PC-3 (cell line): ENCODE results near the gene RFC2. TPM values are rescaled to one million over a fixed set of nuclear protein-coding genes. Genes with fewer than 3 reads are reported as not detected.
"Not testable (repeated sequence)": the region's sequence is repeated elsewhere in the genome, so short reads cannot be mapped to it uniquely, and the experiment has no call there.

Experiments
- ATAC-seq: fragments of 200-7000 bp; cut with Tn5 transposase; 2 replicates; pipeline ENCODE4 v1.9.1; 2020; ENCODE audit warnings: mild to moderate bottlenecking, moderate library complexity
- BruUV-seq: library from RNA; stranded (reverse); fragments of 400-500 nt; replicated peaks from 2 replicates; lab custom pipeline; 2021; lab: Mats Ljungman, UMichigan
- CTCF ChIA-PET: fragments of 300-600 bp; sonication (Branson Sonifier 250); formaldehyde crosslinking; loops from one replicate; lab custom pipeline; 2022; ENCODE audit warnings: antibody characterized with exemption; lab: Charles Lee
- POLR2A ChIA-PET: fragments of 300-600 bp; sonication (Branson Sonifier 250); formaldehyde crosslinking; loops from one replicate; lab custom pipeline; 2022; ENCODE audit warnings: antibody characterized with exemption; ENCODE audit not compliant: unreplicated experiment; lab: Charles Lee
- DNase-seq: peaks from one replicate; pipeline ENCODE4 v3.0.0-alpha.2; 2015
- H2AFZ ChIP-seq: fragments of 300-600 bp; sonication (generic); 2 replicates; pipeline ENCODE4 v1.6.0; 2016; ENCODE audit warnings: antibody characterized with exemption, low read length
- H3F3A ChIP-seq: fragments of 300-600 bp; sonication (generic); one replicate; pipeline ENCODE4 v1.6.0; 2017; ENCODE audit warnings: antibody characterized with exemption, low read length, control low read depth, mild to moderate bottlenecking; ENCODE audit not compliant: unreplicated experiment
- H3K27ac ChIP-seq: fragments of 300-600 bp; sonication (generic); 2 replicates; pipeline ENCODE4 v1.5.1; 2016; ENCODE audit warnings: mild to moderate bottlenecking, low read length
- H3K27me3 ChIP-seq: fragments of 300-600 bp; sonication (generic); 2 replicates; pipeline ENCODE4 v1.6.1; 2016; ENCODE audit warnings: low read length, mixed read lengths
- H3K36me3 ChIP-seq: fragments of 300-600 bp; sonication (generic); 2 replicates; pipeline ENCODE4 v1.6.1; 2016; ENCODE audit warnings: low read depth, mixed run types, low read length, mixed read lengths
- H3K4me1 ChIP-seq: fragments of 300-600 bp; sonication (generic); 2 replicates; pipeline ENCODE4 v1.5.1; 2016; ENCODE audit warnings: low read length; ENCODE audit not compliant: insufficient read depth
- H3K4me2 ChIP-seq: fragments of 300-600 bp; sonication (generic); 2 replicates; pipeline ENCODE4 v1.6.0; 2016; ENCODE audit warnings: low read length
- H3K4me3 ChIP-seq: fragments of 300-600 bp; sonication (generic); 2 replicates; pipeline ENCODE4 v1.5.1; 2016; ENCODE audit warnings: mild to moderate bottlenecking, low read length, mixed read lengths
- H3K79me2 ChIP-seq: fragments of 300-600 bp; sonication (generic); 2 replicates; pipeline ENCODE4 v1.6.1; 2017; ENCODE audit warnings: low read length, mixed read lengths
- H3K9ac ChIP-seq: fragments of 300-600 bp; sonication (generic); 2 replicates; pipeline ENCODE4 v1.6.0; 2016; ENCODE audit warnings: mild to moderate bottlenecking, low read length
- H3K9me2 ChIP-seq: fragments of 300-600 bp; sonication (generic); replicated peaks from 2 replicates; pipeline ENCODE4 v1.6.1; 2016; ENCODE audit warnings: mixed run types, low read length, mixed read lengths
- H3K9me3 ChIP-seq: fragments of 300-600 bp; sonication (generic); 2 replicates; pipeline ENCODE4 v1.6.1; 2016; ENCODE audit warnings: low read length, mixed read lengths
- H4K20me1 ChIP-seq: fragments of 300-600 bp; sonication (generic); 2 replicates; pipeline ENCODE4 v1.6.1; 2016; ENCODE audit warnings: low read length, mixed read lengths
- EZH2 ChIP-seq: fragments of 300-600 bp; sonication (generic); IDR thresholded peaks from one replicate; pipeline ENCODE4 v1.6.1; 2017; ENCODE audit warnings: antibody characterized with exemption, mild to moderate bottlenecking, low read length; ENCODE audit not compliant: unreplicated experiment
- EZH2phosphoT487 ChIP-seq: fragments of 300-600 bp; sonication (generic); IDR thresholded peaks from 2 replicates; pipeline ENCODE4 v1.6.1; 2018; ENCODE audit warnings: mild to moderate bottlenecking, antibody characterized with exemption, low read length, borderline replicate concordance
- intact Hi-C: fragments of 100-400 bp; cut with micrococcal nuclease; formaldehyde crosslinking; loops from 2 replicates; pipeline ENCODE4 v1.9.0; 2023
- total RNA-seq: library from RNA; depleted of rRNA; stranded (reverse); fragments of >200 nt; gene quantifications from 2 replicates; pipeline ENCODE4 v1.2.3, GENCODE V29; 2014
- TF ChIP-seq, protein P1 (sequence below): fragments of 300-600 bp; sonication (generic); conservative IDR thresholded peaks from 2 replicates; pipeline ENCODE4 v1.5.1; 2017; ENCODE audit warnings: antibody characterized with exemption, low read depth, mild to moderate bottlenecking, low read length

Gene RFC2
- total RNA-seq, 1 experiment from 2014 or later: 60.4 TPM

DNA sequence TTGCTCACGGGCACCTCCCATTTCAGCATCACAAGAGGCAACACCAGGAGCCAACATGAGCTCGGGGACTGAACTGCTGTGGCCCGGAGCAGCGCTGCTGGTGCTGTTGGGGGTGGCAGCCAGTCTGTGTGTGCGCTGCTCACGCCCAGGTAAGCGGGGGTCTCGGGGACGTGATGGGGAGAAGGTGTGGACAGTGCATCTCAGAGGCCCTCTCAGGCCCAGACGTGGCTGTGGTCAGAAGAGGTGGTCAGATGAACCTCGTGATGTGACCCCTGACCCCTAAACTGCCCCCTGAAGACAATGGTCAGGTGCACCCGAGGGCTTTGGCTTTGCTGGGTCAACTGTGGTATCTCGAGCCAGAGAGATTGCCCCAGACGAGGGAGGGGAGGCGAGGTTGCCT is 38.3 kb downstream of the RFC2 start:
- H3K9me3 ChIP-seq: no peaks in the 10 kb centered on the region
- no peaks in the 10 kb centered on the region for H3K79me2 ChIP-seq
- intact Hi-C loops: no loop called here
- no peaks in the 10 kb centered on the region for H3K4me1 ChIP-seq
- TF ChIP-seq EZH2phosphoT487: no peak
- TF ChIP-seq, protein P1, sequence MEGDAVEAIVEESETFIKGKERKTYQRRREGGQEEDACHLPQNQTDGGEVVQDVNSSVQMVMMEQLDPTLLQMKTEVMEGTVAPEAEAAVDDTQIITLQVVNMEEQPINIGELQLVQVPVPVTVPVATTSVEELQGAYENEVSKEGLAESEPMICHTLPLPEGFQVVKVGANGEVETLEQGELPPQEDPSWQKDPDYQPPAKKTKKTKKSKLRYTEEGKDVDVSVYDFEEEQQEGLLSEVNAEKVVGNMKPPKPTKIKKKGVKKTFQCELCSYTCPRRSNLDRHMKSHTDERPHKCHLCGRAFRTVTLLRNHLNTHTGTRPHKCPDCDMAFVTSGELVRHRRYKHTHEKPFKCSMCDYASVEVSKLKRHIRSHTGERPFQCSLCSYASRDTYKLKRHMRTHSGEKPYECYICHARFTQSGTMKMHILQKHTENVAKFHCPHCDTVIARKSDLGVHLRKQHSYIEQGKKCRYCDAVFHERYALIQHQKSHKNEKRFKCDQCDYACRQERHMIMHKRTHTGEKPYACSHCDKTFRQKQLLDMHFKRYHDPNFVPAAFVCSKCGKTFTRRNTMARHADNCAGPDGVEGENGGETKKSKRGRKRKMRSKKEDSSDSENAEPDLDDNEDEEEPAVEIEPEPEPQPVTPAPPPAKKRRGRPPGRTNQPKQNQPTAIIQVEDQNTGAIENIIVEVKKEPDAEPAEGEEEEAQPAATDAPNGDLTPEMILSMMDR: no peak
- TF ChIP-seq EZH2: no peak
- ATAC-seq (no peak), DNase-seq (no peak)
- H3K27me3 ChIP-seq: no peaks in the 10 kb centered on the region
- H3K4me3 ChIP-seq: no peak overlapping the region
- ChIA-PET POLR2A (no interaction called here), CTCF (interaction anchor here (0.9 kb wide), 1 partner anchor 13 kb away, joined by 13 read pairs; no protein-coding TSS in a partner anchor)
- H3K27ac ChIP-seq: no peak overlapping the region
- H3K9ac ChIP-seq: no peak overlapping the region
- no peaks in the 10 kb centered on the region for H3K36me3 ChIP-seq
- no peak overlapping the region for H2AFZ ChIP-seq
- BruUV-seq: no TSS peak
- no peaks in the 10 kb centered on the region for H3K9me2 ChIP-seq
- no peaks in the 10 kb centered on the region for H3F3A ChIP-seq
- H4K20me1 ChIP-seq: no peaks in the 10 kb centered on the region
- no peak overlapping the region for H3K4me2 ChIP-seq

DNA sequence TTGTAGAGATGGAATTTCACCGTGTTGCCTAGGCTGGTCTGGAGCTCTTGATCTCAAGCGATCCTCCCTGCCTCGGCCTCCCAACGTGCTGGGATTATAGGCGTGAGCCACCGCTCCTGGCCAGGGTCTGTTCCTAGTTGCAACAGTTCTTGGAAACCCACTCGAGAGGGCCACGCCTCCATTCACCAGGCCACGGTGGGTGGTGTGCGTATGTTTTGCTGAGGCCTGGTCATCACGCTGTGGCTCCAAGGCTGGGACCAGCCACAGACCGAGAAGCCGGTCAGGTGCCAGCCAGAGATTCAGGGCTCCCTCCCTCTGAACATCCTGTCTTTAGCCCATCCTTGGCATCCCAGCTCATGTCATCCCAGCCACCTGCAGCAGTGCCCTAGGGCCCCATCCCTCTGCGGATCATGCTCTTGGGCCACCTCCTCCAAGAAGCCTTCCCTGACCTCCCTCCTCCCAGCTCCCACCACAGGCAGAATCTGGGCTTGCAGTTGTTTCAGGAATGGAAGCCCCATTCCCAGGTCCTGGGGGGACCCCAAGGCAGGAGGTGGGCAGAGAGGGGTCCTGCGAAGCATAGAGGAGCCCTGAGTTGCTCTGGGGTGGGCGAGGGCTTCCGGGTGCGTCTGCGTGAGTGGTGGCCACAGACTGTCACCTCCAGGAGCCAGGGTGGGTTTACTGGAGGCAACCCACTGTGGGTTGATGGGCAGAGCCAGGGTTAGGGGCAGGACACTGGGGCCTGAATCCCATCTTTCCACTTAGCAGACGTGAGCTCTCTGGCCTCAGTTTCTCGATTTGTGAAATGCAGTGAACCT is 39.2 kb downstream of the RFC2 start:
- CTCF ChIA-PET: interaction anchor here (0.9 kb wide), 1 partner anchor 12 kb away, joined by 13 read pairs; no protein-coding TSS in a partner anchor
- no peak overlapping the region for H3K4me2 ChIP-seq
- H3K36me3 ChIP-seq: no peaks in the 10 kb centered on the region
- DNase-seq (no peak), ATAC-seq (no peak)
- intact Hi-C loops: no loop called here
- no peak overlapping the region for H3K9ac ChIP-seq
- no peak overlapping the region for H3K27ac ChIP-seq
- no peaks in the 10 kb centered on the region for H3K79me2 ChIP-seq
- H3K4me1 ChIP-seq: peaks cover 4% of the 10 kb centered on the region
- BruUV-seq: no TSS peak
- H4K20me1 ChIP-seq: no peaks in the 10 kb centered on the region
- no peak overlapping the region for H2AFZ ChIP-seq
- no peaks in the 10 kb centered on the region for H3K9me2 ChIP-seq
- no peaks in the 10 kb centered on the region for H3K9me3 ChIP-seq
- no peaks in the 10 kb centered on the region for H3F3A ChIP-seq
- no peak overlapping the region for H3K4me3 ChIP-seq
- POLR2A ChIA-PET: no interaction called here
- no peaks in the 10 kb centered on the region for H3K27me3 ChIP-seq
- TF ChIP-seq EZH2phosphoT487: no peak
- TF ChIP-seq, protein P1: no peak
- TF ChIP-seq EZH2: no peak

DNA sequence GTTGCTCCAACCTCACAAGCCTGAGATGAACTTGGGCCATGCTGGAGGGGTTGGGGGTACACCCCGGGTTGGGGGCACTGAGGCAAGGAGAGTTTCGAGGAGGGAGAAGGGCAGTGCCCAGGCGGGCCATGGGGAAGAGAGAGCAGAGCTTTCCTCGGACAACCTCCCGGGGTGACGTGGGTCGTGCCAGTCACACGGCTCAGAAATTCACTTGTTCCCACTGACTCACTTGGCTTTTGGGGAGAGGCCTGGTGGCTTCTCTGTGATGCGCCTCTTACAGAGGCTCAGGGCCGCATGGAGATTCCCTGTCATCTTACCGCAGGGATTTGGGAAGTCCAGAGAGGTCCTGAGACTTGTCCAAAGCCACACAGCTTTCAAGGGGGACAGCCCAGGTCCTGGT is 41.5 kb downstream of the RFC2 start:
- CTCF ChIA-PET: no interaction called here
- no TSS peak for BruUV-seq
- ATAC-seq: no peak

DNA sequence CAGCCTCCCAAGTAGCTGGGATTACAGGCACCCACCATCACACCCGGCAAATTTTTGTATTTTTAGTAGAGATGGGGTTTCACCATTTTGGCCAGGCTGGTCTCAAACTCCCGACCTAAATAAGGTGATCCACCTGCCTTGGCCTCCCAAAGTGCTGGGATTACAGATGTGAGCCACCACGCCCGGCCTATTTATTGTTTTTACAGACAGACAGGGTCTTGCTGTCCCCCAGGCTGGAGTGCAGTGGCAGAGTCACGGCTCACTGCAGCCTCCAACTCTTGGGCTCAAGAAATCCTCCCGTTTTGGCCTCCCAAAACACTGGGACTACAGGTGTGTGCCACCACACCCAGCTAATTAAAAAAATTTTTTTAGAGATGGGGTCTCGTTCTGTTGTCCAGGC is 46.0 kb downstream of the RFC2 start:
- H3K4me1 ChIP-seq: peaks cover 13% of the 10 kb centered on the region
- H3K27ac ChIP-seq, H3F3A ChIP-seq, H2AFZ ChIP-seq, H3K4me3 ChIP-seq, H3K9ac ChIP-seq, H3K27me3 ChIP-seq, H3K36me3 ChIP-seq, POLR2A ChIA-PET, ATAC-seq, H3K4me2 ChIP-seq, H4K20me1 ChIP-seq, H3K9me3 ChIP-seq, H3K9me2 ChIP-seq, H3K79me2 ChIP-seq, BruUV-seq, DNase-seq: not testable (repeated sequence)
- CTCF ChIA-PET: interaction anchor here (2.6 kb wide), 1 partner anchor 192 kb away, joined by 30 read pairs; no protein-coding TSS in a partner anchor
- intact Hi-C loops: loop anchor here (5.0 to 10.0 kb wide), 3 partner anchors 44 to 107 kb away; partner anchors contain the start of gene RFC2

More for the DNA sequence above, 41.5 kb downstream of the RFC2 start:
- peaks cover 13% of the 10 kb centered on the region for H3K4me1 ChIP-seq
- H3K4me3 ChIP-seq: no peak overlapping the region
- H4K20me1 ChIP-seq: no peaks in the 10 kb centered on the region
- H3K9me3 ChIP-seq: no peaks in the 10 kb centered on the region
- no peaks in the 10 kb centered on the region for H3K27me3 ChIP-seq
- DNase-seq: no peak
- H3K9ac ChIP-seq: no peak overlapping the region
- no peak for TF ChIP-seq EZH2
- TF ChIP-seq, protein P1: no peak
- no peak for TF ChIP-seq EZH2phosphoT487
- H2AFZ ChIP-seq: no peak overlapping the region
- H3F3A ChIP-seq: no peaks in the 10 kb centered on the region
- H3K27ac ChIP-seq: no peak overlapping the region
- H3K79me2 ChIP-seq: no peaks in the 10 kb centered on the region
- POLR2A ChIA-PET: no interaction called here
- H3K9me2 ChIP-seq: no peaks in the 10 kb centered on the region
- H3K36me3 ChIP-seq: no peaks in the 10 kb centered on the region
- H3K4me2 ChIP-seq: no peak overlapping the region
- intact Hi-C loops: no loop called here
